ENCODE measurements around the gene ADH1C.

The ADH1C gene

DNA sequence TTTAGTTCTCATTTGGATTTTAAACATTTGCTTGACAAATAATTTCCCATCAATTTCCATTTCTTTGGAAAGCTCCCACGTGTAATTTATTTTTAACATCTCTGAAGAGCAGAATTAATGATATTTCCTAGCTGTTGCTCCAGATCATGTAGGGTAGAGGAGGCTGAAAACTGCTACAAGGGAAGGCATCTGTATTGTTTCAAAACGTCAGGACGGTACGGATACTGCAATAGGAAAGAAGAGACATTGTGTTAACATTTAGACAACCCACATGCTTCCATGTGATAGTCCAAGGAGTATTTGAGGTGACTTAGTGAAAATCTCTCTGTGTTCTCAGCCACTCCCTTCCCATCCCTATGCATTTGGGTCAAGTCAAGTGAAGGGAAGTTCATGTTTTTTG, 16.0 kb downstream of the ADH1C start:
- FAIRE-seq = no peak

DNA sequence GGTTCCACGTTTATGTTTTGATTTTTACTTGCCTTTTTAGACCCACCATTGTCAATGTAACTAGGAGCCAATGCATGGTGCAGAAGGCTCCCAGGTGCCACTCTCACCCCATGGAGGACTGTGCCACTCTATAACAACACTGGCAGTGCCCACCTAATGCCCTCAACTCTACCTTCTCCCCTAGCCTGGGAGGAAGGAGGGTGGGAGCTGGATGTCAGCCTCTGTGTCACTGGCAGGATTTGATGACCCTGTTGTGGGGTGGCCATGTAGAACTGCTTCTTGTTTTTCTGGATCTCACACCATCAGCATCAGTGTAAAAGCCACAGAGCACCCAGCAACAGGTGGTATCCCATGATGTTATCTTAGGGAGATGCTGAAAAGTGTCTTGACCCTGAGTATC, 17.7 kb downstream of the ADH1C start:
- DNase-seq (ENCODE audit: insufficient read length, low spot score) (no peak), FAIRE-seq (no peak)
- TF ChIP-seq, protein P1, sequence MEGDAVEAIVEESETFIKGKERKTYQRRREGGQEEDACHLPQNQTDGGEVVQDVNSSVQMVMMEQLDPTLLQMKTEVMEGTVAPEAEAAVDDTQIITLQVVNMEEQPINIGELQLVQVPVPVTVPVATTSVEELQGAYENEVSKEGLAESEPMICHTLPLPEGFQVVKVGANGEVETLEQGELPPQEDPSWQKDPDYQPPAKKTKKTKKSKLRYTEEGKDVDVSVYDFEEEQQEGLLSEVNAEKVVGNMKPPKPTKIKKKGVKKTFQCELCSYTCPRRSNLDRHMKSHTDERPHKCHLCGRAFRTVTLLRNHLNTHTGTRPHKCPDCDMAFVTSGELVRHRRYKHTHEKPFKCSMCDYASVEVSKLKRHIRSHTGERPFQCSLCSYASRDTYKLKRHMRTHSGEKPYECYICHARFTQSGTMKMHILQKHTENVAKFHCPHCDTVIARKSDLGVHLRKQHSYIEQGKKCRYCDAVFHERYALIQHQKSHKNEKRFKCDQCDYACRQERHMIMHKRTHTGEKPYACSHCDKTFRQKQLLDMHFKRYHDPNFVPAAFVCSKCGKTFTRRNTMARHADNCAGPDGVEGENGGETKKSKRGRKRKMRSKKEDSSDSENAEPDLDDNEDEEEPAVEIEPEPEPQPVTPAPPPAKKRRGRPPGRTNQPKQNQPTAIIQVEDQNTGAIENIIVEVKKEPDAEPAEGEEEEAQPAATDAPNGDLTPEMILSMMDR (IDR thresholded peaks at IDR 0.05; ENCODE audit: insufficient read depth, missing control alignments) = no peak

More for the DNA sequence above, 16.0 kb downstream of the ADH1C start:
- DNase-seq (ENCODE audit: insufficient read length, low spot score) = no peak
- TF ChIP-seq, protein P1 (IDR thresholded peaks at IDR 0.05; ENCODE audit: insufficient read depth, missing control alignments) = no peak

DNA sequence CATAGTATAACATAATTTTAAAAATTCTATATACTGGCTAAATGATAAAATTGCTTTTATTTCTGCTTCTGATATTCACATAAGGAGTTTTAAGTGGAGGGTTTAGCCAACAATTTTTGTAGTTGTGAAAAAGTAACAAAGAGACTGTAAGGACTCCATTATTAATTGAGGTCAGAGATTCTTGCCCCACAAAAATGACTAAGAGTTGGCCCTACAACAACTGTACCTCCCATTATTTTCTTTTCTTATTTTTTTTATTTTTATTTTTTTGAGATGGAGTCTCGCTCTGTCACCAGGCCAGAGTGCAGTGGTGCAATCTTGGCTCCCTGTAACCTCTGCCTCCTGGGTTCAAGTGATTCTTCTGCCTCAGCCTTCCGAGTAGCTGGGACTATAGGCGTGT, 21.9 kb downstream of the ADH1C start:
- TF ChIP-seq, protein P1 (IDR thresholded peaks at IDR 0.05; ENCODE audit: insufficient read depth, missing control alignments) = no peak
- no peak for DNase-seq (ENCODE audit: insufficient read length, low spot score)
- FAIRE-seq = no peak

DNA sequence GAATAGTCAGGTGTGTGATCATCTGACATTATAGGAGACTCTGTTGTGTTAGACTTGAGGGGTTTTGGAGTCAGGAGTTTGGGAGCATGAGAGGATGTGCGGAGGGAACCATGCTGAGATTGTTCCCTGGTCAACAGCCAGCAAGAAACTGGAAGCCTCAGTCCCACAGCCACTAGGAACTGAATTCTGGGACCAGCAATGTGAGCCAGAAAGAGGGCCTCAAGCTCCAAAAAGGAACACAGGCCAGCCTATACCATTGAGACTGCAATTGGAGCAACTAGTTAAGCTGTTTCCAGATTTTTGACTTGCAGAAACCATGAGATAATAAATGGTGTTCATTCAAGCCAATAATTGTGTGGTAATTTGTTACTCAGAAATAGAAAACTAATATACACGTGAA, 22.7 kb downstream of the ADH1C start:
- DNase-seq (ENCODE audit: insufficient read length, low spot score) = no peak
- TF ChIP-seq, protein P1 (IDR thresholded peaks at IDR 0.05; ENCODE audit: insufficient read depth, missing control alignments) = no peak
- no peak for FAIRE-seq

DNA sequence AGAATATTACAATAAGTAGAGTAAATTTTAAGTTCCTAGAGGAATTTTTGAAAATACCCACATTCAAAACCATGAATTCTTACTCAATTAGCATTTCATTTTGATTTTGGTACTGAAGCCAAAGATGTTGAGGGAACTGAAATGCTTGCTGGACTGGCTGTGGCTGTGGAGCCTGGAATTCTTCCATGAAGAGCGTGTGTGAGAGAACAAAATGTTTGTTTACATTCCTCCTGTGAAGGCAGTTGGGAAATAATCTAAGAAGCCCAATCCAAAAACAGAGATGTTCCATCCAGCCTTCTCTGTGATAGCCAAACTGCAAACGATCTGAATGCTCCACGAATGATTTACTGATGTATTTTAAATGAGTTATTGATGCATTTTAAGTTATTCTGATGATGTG, 27.6 kb downstream of the ADH1C start:
- no peak for FAIRE-seq
- TF ChIP-seq, protein P1 (IDR thresholded peaks at IDR 0.05; ENCODE audit: insufficient read depth, missing control alignments) = no peak

DNA sequence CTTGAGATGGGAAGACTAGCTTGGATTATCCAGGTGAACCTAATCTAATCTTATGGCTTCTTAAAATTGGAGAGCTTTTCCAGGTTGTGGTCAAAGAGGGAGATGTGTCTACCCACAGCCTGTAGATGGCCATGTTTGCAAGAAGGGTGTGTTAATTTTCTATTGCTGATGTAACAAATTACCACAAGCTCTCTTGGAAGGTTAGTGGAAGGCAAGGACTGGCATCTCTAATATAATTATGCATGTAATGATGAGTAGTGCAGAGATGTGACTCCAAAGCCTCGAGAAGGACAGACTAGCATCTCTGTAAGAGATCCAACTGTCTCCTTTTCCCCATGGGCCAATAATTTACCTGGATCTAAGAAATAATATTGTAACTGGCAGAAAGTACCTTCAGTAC, 28.2 kb downstream of the ADH1C start:
- TF ChIP-seq, protein P1 (IDR thresholded peaks at IDR 0.05; ENCODE audit: insufficient read depth, missing control alignments) = no peak
- FAIRE-seq (no peak), DNase-seq (ENCODE audit: insufficient read length, low spot score) (no peak)

More for the DNA sequence above, 27.6 kb downstream of the ADH1C start:
- DNase-seq (ENCODE audit: insufficient read length, low spot score) = no peak

DNA sequence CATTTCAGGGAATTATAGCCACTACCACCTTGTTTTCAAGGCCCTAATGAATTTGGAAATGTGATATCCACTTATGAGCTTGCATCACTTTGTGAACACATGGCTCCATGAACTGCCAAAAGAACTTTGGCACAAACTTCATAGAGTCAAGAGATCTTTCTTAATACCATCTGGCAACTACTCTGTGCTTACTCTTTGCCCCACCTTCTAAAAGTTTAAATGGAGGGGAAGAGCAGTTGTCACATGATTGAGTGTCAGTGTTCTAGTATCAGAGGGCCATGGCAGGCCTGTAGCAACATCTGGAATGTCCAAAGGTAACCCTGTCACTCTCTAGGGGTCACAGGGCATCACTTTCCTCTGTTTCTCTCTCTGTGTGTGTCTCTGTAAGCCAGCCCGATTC, 28.8 kb downstream of the ADH1C start:
- TF ChIP-seq, protein P1 (IDR thresholded peaks at IDR 0.05; ENCODE audit: insufficient read depth, missing control alignments) = no peak
- DNase-seq (ENCODE audit: insufficient read length, low spot score) = no peak
- FAIRE-seq = no peak

Measured in D721Med (cell line).